NCI-H2227 treated with DMSO at 0.1 percent for 48 hours (cell line): ENCODE data around the gene PNPLA3.

ENCODE experiments used
- DNase-seq: peaks from one replicate; lab custom pipeline; 2025; lab: John Stamatoyannopoulos, UW

PNPLA3 gene

DNA sequence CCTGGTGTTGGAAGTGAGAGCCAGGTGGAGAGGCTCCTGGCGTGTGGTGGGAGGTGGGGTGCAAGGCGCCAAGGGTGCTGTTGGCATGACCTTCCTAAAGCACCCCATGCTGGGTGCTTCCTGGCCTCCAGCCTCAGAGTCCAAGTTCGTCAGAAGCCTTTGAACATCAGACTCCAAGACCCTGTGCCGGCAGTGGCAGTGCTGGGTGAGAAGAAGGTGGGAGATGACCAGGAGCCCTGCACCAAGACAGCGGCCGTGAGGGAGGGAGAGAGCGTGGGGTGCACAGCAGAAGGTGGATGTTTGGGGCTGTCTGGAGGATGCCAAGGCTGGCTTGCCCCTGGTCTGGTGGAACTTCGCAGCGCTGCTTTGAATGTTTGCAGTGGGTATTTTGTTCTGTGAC is 70.8 kb downstream of the PNPLA3 start:
- DNase-seq: no peak

DNA sequence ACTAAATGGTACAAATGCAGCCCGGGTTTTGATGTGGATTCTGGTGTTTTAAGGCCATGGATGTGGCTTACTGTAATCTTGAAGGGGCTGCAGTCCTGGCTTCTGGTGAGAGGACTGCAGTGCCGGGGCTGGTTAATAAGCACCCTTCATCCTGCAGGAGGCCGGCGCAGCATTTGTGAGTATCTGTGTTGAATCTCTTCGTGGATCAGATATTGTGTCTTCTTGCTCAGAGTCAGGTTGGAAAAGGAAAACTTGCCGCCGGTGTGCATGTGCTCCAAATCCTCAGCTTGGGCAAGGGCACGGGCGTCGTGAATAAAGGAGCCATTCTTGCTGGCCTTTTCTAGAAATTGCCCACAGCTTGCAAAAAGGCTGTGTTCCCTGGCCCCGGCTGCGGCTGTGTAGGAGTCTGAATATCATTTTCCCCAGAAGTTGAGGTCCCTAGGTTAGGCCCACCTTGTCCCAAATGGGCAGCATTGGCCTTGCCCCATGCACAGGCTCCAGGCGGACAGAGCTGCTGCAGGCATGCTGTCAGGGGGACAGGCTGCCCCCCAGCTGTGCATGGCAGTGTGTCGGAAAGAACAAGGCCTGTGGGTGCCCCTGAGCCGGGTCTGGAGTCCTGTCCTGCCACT is 71.6 kb downstream of the PNPLA3 start:
- no peak for DNase-seq

DNA sequence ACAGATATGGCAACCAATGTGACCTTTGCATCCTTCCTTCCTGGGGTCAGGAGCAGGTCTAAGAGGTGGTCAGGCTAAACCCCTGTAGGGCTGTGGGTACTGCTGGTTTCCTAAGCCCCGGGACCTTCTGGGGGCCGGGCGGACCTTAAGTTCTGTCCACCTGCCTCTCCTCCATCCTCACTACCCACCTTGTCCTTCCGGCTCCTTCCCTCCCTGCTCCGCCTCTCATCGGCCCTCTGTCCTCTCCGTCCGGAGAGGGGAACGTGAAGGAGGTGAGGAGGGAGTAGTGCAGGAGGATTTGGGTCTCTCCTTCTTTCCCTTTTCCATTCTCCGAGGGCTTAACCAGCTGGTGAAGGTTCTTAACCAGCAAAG is 72.2 kb downstream of the PNPLA3 start:
- DNase-seq: no peak

DNA sequence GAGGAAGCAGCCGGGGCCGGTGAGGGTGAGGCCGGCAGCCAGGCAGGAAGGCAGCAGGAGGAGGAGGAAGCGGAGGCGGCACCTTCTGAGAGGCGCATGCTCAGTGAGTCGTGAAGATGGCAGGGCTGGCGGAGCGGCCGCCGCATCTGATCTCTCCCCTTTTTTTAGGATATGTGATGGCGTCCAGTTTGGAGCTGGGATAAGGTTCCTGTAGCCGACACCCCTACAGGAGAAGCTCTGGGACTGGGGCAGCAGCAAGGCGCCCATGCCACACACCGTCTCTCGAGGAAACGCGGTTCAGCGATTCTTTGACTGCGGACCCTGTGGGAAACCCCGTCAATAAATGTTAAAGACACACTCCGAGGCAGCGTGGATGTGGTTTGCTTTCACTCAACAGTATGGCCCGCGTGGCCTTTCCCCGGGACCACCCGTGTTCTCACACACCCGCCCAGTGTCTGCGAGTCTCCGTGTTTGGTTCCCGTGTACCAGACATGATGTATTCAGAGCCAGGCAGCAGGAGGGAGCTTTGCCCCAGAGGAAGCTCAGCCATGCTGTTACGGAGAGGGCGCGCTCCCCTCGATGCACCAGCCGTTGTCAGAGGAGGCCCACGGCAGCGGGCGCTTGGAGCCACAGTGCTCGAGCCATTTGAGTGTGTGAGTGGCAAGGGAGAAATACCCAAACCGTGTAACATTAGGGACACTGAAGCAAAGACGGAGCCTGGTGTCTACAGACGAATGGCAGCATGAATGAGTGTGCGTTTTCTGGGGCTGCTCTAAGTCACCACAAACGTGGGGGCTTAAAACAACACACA is 72.8 kb downstream of the PNPLA3 start:
- DNase-seq: no peak

GRCh38 chr22:43996981-43997265 is 73.3 kb downstream of the PNPLA3 start:
- no peak for DNase-seq
